CD4-positive, alpha-beta T cell treated with Interleukin-12 subunit alpha and Interleukin-12 subunit beta, for 1 hour (primary cell): ENCODE data around the gene VPS39.

ENCODE experiments used
- DNase-seq: peaks from one replicate; pipeline ENCODE4 v3.0.0-alpha.2; 2020

VPS39 gene

GRCh38 chr15:42157981-42158765 lies 49.9 kb downstream of the VPS39 start:
- no peak for DNase-seq

GRCh38 chr15:42157381-42157780 lies 50.7 kb downstream of the VPS39 start:
- no peak for DNase-seq

DNA sequence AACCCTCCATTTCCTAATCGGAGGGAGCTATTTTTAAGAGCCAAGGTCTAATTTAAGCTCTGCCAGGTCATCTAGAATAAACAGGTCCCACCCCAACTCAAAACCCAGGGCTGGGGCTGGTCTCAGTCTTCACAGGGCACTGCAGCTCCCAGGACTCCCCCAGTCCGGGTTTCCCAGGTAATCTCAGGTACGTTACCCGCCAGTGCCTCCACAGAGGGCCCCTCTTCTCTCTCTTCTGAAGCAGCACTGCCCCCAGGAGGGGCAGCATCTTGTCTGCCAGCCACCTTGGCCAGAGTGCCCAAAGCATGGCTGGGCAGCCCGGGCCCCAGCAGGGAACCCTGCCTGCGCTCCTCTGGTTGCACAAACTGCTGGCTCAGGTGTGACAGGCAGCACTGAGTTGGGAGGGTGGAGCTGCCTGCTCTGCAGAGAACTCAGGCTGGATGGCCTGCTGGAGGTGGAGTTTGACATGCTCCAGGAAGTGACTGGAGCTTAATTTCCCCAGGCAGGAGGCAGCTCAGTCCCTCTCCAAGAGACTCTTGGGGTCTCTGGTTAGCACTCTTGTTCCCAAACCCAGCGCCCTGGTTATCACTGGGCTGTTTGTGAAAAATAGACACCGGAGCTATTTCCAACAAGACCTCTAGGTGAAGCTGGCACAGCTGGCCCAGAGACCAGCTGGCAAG lies 51.7 kb downstream of the VPS39 start, which contains the start of gene PLA2G4F:
PLA2G4F (minus strand) TSS at position 394 of the 680 bp plus-strand sequence; CDS start at position 307, 87 bp downstream.
- no peak for DNase-seq

- DNase-seq: no peak
These were observed 52.4 kb downstream of the VPS39 start for GRCh38 chr15:42155546-42156242.

GRCh38 chr15:42154956-42155355 lies 53.1 kb downstream of the VPS39 start:
- no peak for DNase-seq

DNA sequence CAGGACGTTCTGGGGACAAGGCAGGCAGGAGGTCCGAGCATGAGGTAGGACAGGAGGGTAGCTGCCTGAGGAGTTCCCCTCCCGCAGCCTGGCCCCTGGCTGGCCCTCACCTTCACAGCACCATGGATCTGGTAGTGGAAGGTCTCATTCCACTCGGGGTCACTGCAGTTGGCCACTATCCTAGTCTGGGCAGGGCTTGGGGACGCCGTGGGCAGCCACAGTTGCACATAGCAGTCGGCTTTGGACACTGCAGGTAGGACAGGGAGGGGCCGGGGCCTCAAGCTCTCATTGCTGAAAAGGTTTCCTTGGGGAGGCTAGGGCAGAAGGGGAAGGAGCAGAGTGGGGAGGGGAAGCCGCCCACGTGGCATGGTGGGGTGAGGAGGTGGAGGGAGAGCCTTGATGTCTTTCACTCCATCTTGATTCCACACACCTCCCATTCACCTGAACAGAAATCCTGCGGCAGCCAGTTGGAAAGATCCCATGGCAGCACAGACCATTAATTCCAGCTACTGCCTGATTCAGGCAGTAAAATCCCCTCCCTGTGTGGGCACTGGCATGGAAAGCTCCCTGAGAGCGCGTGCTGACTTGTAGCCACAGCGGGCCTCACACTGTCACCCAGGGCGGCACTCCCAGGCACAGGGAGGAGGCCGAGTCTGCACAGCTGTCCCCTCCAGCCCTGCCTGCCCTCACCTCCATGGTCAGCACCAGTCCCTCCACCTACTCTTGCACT lies 53.7 kb downstream of the VPS39 start:
- DNase-seq: no peak

- no peak for DNase-seq
These were observed 54.3 kb downstream of the VPS39 start for GRCh38 chr15:42153874-42154211.

DNA sequence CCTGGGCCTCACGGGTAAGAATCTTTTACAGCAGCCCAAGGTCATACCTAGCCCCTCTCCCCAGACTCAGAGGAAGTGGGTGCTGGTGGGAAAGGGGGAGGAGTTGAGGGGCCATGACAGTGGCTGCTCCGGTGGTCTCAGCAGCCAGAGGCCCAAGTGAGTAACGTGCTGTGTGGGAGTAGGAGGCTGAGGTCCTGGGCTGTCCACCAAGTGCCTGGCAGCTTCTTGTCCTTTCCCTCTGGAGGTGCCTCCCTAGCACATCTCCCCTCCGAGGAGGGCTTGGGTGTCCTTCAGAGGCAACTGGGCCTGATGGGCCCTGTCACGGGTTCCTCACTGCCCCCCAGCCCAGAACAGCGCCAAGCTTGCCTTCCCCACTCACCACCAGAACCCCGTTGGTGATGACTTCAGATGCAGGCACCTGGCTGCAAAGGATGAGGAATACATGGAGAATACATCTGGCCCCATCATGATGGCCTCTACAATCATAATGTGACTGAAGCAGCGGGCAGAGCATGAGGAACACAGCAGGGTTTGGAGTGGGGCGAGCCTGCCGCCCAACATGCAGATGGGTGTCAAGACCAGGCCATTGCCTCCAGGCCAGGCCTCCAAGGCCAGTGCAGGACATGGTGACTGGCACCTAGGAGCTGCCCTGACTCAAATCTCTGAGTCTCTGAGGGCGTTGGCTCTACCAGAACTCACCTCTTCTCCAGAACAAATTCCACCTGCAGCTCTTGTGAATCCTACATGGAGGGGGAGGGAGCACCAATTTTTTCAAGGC lies 55.0 kb downstream of the VPS39 start:
- no peak for DNase-seq

DNA sequence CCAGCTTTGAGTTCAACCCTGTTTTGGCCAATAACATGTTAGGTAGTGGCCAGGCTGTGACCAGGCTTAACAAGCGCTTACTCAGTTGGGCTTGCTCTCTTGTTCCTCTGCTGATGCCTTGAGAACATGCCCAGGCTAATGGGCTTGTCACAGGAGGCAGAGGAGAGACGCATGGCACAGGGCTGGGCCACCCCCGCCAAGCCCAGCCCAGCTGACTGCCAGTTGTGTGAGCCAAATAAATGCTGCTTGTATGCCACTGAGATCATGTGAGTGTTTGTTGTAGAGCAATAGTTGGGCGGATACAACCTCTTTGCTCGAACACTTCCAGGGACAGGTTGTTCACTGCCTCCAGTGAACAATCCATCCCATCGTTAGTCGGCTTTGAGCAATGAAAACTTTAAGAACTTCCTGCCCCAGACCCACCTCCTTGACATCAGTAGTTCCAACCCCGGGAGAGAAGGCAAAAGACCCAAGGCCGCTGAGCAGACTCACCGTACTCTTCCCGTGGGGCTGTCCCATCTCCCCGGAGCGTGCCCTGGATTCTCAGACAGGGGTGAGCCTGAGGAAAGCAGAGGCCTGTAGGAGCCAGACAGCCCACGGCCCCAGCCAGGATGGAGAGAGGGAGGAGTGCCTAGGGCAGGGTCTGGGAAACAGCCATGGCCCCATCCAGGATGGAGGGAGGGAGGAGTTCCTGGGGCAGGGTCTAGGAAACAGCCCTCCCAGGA lies 55.7 kb downstream of the VPS39 start:
- no peak for DNase-seq

- DNase-seq: no peak
These were observed 56.4 kb downstream of the VPS39 start for GRCh38 chr15:42151736-42152135.

DNA sequence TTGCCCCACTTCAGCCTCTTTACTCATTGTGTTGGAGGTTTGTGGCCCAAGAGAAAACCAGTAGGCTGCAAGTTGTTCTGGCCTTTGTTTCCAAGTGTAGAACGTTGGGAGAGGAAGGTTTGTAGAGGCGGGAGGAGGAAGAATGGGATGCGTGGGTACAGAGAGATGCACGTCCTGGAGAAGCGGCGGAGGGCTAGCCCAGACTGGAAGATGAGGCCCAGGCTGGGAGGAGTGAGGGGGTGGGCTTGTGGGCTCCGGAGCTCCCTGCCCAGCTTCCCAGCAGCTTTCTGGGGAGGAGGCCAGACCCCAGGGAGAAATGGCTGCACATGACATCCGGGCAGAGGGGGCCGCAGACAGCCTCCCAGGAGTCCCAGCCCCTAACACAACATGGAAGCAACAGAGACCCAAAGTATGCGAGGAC lies 57.0 kb downstream of the VPS39 start:
- DNase-seq: no peak

GRCh38 chr15:42150219-42150970 lies 57.7 kb downstream of the VPS39 start:
- no peak for DNase-seq

DNA sequence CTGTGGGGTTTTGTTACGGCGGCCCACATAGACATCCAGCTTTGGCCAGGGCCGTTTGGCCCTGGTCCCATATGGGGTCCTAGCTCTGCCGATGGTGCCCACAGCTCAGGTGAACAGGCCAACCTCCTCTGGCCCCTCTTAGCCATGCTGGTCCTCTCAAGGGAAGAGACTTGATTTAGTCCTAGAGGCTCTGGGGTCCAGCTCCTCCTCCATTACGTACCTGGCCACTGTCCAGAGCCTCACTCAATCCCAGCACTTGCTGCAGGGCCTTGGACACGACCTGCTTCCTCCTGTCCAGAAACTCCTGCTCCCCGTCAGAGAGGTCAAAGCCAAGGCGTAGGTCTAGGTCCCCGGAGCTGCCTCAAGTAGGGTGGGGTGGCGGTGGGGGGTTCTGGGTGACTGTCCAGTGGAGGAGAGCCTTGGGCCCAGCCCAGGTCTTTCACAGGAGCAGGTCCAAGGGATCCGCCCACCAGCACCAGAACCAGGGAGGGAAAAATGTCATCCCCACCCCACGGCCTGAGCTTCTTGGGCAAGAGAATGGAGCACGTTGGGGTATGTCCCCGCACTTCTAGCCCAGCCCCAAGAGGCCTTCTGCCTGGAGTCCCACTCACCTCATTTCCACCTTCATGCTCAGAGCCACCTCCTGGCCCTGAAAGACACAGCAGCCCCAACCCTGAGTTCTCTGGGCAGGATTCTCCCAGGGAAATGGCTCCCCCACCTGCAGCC lies 58.4 kb downstream of the VPS39 start:
- DNase-seq: no peak

- DNase-seq: no peak
These were observed 59.2 kb downstream of the VPS39 start for GRCh38 chr15:42148808-42149492.

GRCh38 chr15:42147431-42147735 lies 60.7 kb downstream of the VPS39 start:
- no peak for DNase-seq

- no peak for DNase-seq
These were observed 61.3 kb downstream of the VPS39 start for GRCh38 chr15:42146551-42147430.

DNA sequence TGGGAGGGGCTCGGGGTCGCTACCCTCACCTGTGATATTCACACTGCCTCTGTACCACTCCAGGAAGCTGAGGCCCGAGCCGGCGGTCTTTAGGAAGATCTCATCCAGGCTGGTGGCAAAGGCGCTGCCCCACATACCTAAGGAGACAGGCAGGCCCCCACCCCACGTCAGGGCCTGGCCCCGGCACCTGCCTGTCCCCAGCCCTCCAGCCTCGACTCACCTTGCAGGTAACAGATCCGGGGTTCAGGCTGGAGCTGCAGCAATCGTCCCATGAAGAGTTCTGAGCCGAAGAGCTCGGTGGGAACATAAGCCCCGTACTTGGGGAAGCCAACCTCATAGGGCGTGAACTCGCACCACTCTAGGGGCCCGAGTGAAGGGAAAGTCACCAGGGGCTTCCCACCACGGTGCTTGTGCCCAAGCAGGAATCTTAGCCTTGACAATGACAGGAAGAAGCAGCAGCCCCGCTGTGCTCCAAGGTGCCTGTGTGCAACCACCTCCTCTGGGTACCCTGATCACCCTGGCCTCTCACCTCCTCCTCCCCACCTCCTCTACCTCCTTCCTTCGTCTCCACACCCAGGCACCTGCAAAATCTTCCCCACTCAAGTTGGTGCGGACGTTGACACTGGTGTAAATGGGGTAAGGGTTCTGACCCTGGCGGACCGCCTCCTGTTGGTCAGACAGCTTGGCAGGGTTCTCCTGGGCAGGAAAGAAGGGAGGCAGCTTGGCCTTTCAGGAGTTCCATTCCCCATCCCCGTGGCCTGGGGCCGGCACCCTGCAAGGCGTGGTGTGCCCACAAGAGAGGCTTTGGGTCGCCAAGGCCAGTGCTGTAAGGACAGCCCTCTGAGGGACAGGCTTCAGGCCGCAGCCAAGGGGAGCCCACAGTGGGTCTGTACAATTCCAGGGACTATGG lies 62.3 kb downstream of the VPS39 start:
- DNase-seq: no peak
